Head of caudate nucleus (tissue), 42 donors: ENCODE results near the gene LRRC57.
A peak's percentile ranks its signal among the peaks of the same experiment; 100 is the strongest.

ENCODE experiments used
- DNase-seq, 42 donors: peaks; one replicate each; pipeline versions ENCODE4 v3.0.0 to v3.0.0-alpha.2; 2020 to 2021; ENCODE audit warnings: mixed read lengths in 7 of 42
- intact Hi-C: fragments of 100-400 bp; cut with DNase I; formaldehyde crosslinking; loops from one replicate; pipeline ENCODE4 v1.15.0; 2022

Gene LRRC57

DNA sequence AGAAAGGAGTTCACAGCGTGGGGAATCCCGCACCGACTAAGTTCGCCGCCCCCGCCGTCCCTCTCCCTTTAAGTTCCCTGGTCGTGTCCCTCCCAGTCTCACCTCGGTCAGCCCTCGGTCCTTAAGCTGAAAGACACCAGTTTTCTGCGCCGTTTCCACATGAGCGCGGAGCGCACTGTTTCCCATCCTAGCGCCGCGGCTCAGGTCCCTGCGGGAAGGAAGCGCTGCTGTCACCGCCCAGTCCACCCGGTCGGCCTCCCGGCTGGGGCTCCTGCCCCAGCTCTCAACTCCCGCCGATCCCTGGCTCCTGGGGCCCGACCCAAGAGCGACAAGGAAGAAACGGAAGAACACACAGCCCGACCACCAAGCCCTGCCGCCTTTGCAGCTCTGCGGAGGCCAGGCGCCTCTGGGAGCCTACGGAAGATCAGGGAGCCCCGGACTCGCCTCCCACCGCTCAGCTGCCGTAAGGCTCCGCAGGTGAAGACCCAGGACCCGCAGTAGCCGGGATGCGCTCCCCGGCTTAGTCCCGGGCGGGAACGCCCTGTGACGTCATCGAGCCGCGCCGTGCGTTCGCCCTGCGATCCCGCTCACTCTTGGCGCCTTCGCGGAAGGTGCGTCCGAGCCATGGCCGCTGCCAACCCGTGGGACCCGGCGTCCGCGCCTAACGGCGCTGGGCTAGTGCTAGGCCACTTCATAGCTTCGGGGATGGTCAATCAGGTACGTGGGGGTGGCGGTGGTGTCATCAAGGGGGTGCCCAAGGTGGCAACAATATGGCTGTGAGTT is at the start of gene LRRC57, which contains the start of gene HAUS2:
Gene LRRC57, minus strand, starts transcription at position 545 of the 783 bp plus-strand sequence. Its CDS starts 359 bp downstream, at position 186.
Gene HAUS2, plus strand, starts transcription at position 590 of the 783 bp plus-strand sequence. Its CDS starts 35 bp downstream, at position 625.
- intact Hi-C loops = loop anchor here (10.0 kb wide), 1 partner anchor 54 kb away; the partner anchor contains the start of genes SNAP23 and ZNF106
- DNase-seq = peak; percentile 64 to 94 (median 89)

DNA sequence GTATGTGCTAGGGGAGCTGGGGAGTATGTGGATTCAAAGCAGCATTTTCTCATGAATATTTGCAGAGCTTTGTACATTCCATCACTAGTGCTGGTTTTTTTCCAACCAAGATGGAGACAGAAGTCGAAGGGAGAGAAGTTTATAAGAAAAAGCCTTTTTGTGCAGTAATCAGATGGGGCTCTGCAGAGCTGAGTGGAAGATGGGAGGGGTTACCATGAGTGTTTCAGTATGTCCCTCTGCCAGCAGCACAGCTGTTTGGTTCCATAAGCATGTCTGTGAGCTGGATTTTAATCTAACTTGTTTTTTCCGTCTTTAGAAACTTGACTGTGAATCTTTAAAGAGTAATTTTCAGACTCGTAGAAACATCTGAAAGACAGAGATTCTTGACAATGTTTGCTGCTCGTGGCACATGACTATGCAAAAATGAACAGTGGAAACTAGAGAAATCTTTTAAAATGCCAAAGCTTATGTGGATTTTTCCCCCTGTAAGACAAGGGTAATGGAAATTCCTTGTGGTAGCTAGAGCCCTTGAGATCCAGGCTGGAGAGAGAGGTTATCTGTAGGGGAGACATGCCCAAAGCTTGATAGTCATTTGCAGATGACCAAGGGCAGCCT is 47.1 kb upstream of the LRRC57 start:
- intact Hi-C loops = no loop called here
- DNase-seq = peak in 2 of 42 donors; percentile 33 to 43

DNA sequence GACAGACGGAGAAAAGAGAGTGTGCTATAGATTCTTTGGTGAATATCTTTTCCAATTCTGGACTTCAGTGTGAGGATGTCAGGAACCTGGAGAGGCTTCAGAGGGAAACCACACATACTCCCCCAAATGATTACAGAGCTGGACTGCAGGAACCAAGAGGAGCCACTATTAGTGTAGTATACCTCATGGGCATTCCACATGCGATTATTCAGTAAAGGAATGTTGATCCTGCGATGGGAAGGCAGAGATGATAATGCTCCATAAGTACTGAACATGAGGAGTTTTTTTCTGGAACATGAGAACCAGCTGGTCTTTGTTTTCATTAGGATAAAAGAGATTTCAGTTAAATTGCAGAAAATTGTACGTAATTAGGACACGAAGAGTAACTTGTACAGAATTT is 45.5 kb upstream of the LRRC57 start:
- intact Hi-C loops = no loop called here
- DNase-seq = no peak

GRCh38 chr15:42593143-42593542 is 44.5 kb upstream of the LRRC57 start:
- intact Hi-C loops = no loop called here
- DNase-seq = no peak

DNA sequence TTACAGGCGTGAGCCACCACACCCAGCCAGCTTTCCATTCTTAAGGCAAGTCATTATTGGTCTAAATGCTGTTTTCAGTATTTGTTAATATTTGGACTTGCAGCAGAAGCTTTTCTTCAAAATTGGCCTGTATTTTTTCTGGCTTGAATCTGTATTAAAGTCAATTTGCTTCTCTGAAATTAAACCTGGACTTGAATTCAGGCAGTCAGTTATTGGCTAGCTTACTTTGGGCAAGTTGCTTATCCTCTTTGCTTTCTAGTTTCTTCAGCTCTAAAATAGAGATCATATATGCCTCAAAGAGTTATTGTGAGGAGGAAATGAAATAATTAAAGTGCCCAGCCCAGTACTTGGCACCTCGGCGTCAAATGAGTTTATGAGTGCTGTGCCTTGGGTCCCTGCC is 44.1 kb upstream of the LRRC57 start:
- no peak for DNase-seq
- intact Hi-C loops = no loop called here

DNA sequence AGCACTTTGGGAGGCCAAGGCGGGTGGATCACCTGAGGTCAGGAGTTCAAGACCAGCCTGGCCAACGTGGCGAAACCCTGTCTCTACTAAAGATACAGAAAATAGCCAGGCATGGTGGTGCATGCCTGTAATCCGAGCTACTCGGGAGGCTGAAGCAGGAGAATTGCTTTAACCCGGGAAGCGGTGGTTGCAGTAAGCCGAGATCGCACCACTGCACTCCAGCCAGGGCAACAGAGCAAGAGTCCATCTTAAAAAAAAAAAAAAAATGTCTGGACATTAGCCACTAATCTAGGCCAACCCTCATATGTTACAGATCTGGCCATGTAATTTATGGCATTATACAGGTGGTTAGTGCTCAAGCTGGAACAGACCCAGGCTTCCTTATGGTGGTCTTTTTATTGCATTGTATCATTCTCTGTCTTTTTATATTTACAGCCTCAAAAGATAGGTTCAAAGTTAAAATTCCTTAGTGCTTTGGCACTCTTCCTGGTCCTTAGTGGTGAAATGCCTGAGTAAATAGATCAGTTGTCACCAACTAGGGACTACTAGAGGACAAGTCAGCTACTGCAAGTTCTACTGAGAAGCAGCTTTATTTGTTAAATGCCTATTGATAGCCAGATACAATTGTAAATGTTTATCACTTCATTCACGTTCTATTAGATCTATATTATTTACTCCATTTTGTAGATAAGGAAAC is 42.8 kb upstream of the LRRC57 start:
- no peak for DNase-seq
- intact Hi-C loops = no loop called here

DNA sequence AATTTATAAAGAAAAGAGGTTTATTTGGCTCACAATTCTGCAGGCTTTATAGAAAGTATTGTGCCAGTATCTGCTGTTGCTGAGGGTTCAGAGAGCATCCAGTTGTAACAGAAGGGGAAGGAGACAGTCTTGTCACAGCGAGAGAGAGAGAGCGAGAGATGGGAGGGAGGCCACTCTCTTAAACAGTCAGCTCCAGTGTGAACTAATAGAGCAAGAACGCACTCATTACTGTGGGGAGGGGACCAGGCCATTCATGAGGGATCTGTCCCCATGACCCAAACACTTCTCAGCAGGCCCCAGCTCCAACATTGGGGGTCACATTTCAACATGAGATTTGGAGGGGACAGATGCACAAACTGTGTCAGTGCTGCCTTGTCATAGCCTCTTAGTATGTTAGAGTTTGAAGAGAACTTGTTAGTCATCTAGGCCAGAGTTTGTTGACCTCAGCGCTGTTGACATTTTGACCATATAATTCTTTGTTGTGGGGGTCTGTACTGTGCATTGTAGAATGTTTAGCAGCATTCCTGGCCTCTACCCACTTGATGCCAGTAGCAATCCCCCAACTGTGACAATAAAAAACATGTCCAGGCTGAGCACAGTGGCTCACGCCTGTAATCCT is 42.1 kb upstream of the LRRC57 start:
- no peak for DNase-seq
- intact Hi-C loops = no loop called here

DNA sequence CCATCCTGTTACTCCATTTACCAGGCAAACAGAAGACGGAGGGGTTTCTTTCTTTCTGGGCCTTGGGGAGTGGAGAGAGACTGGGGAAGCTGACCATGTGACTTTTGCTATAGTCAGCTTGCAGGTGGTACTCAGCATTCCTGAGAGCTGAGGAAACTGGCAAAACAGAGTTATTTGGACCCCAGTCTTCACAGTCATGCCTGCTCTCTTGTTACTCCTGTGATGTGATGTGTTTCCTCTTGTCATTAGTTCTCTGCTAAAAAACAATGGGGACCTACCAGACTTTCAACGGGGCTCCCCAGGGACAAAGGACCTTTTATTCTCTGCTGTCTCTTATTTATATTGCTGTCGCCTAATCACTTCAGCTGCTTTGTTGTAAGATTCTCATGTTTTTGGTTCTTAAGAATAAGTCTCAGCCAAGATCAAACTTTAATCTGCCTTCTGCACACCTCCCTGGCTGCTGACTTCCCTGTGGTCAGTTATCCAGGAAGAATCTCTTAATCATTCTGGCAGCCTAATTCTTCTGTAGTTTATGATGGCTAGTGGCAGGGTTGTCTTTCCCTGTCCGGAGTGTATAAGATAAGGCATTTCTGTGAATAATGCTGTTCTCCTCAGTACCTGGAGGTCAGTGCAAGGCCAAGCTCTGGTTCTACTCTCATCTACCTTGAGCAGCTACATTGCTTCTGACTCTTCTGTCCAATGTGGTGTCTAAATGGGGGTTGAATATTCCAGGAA is 35.6 kb upstream of the LRRC57 start:
- peak in 22 of 42 donors; percentile 7 to 74 (median 44) for DNase-seq
- intact Hi-C loops = no loop called here

DNA sequence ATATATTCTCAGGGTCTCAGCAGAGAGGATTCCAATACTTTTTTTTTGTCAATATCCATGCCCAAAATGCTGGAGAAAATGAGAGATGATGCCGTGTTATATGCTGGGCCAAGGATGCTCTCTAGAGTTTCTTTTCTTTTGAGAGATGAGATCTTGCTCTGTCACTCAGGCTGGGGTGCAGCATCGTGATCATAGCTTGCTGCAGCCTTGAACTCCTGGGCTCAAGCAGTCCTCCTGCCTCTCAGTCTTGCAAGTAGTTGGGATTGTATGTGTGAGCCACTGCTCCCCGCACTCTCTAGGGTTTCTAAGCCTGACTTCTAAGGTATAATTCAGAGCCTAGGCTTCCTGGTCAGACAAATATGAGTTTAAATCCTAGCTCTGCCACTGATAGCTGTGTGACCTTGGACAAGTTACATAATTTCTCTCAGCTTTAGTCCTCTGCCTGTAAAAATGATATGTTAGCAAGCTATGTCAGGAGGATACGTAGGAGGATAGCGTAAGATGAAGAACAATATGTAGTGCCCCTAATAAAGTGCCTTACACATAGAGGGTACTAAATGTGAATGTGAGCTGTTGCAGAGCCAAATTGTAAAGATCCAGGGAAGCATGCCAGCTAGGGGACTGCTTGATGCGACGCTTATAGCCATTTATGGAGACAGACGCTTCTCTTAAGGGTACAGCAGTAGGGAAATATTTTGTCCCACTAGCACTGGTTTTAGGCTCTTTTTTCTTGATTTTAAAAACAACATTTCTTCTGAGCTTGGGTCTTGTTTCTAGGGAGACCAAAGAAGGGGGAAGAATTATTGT is 34.2 kb upstream of the LRRC57 start:
- intact Hi-C loops = no loop called here
- peak in 11 of 42 donors; percentile 7 to 46 (median 25) for DNase-seq

DNA sequence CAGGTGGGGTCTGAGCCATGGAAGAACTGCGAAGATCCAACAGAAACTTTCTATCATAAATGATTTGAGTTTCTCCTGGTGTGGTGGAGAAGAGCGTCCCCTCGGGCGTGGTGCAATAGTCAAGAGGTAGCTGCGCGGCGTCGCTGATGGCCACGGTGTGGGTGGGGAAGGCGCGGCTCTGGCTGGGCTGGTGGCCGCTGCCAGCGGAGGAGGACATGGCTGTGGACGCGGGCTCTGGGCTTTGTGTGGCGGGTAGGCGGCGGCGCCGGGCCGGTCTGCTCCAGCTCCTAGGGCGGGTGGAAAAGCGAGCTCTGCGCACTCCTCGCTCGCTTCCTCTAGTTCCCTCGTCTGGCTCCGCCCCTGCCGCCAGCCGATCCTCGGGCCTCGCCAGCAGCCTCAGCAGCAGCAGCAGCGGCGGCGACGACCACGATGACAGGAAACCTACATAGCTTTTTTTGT is 32.7 kb upstream of the LRRC57 start:
- DNase-seq = peak; percentile 75 to 96 (median 91)
- intact Hi-C loops = no loop called here

- intact Hi-C loops = loop anchor here (5.0 kb wide), 2 partner anchors 73 to 82 kb away; partner anchors contain the start of gene SNAP23
- no peak for DNase-seq
Measured at GRCh38 chr15:42578984-42579537, 30.5 kb upstream of the LRRC57 start.

- intact Hi-C loops = loop anchor here (5.0 kb wide), 2 partner anchors 75 to 80 kb away; partner anchors contain the start of gene SNAP23
- no peak for DNase-seq
Measured at GRCh38 chr15:42577514-42578031, 29.0 kb upstream of the LRRC57 start.

- intact Hi-C loops = loop anchor here (5.0 kb wide), 2 partner anchors 76 to 79 kb away; partner anchors contain the start of gene SNAP23
- DNase-seq = no peak
Measured at GRCh38 chr15:42576776-42577175, 28.2 kb upstream of the LRRC57 start.

DNA sequence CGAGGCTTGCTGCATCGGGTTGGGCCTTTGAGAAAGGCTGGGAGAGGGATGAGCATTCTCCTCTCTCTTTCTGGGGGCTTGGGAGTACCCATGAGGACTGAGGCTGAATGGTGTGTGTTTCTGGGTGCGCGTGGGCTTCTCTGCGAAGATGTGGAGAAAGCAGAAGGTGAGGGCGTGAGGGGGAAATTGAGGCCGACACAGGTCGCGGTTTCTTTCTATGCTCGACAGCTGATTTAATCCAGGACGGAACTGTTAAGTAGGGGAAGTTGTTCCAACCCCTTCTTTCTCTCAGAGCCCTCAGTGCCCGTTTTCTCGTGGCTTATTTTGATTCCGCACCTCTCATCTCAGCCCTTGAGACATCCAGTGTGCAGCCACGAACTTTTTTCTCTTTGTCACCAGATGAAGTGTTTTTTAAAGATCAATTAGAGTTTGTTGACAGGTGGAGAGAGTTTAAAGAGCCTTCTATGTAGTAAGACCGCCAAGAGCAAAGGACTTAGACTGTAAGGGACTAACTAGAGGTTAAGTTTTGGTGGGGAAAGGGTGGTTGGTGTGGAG is 27.5 kb upstream of the LRRC57 start:
- DNase-seq = peak in 3 of 42 donors; percentile 27 to 60 (median 51)
- intact Hi-C loops = loop anchor here (5.0 kb wide), 2 partner anchors 76 to 79 kb away; partner anchors contain the start of gene SNAP23

- intact Hi-C loops = loop anchor here (5.0 kb wide), 2 partner anchors 77 to 78 kb away; partner anchors contain the start of gene SNAP23
- DNase-seq = peak; percentile 94 to 99 (median 99)
Measured at GRCh38 chr15:42575188-42576039, 26.8 kb upstream of the LRRC57 start, which contains the start of gene STARD9. Gene STARD9 (plus strand): TSS chr15:42575606. CDS start chr15:42575716, 110 bp downstream.
